Keratinocyte (primary cell): Measurements from ENCODE around the gene HEG1. TPM values are rescaled to one million over a fixed set of nuclear protein-coding genes. Genes with fewer than 3 reads are reported as not detected.

Experiments
- DNase-seq: peaks from one replicate; pipeline ENCODE4 v3.0.0-alpha.2; 2011; ENCODE audit warnings: low read depth, missing footprints, low spot score
- FAIRE-seq: peaks from 2 replicates; lab custom pipeline; 2011; peaks lifted over from hg19 to GRCh38; lab: Jason Lieb, UNC
- H2AFZ ChIP-seq: 2 replicates; pipeline ENCODE4 v1.6.0; 2012; ENCODE audit warnings: low read length, control low read depth, inconsistent platforms; ENCODE audit not compliant: control insufficient read depth
- H3K27ac ChIP-seq: 2 replicates; pipeline ENCODE4 v1.5.1; 2011; ENCODE audit warnings: low read length; ENCODE audit not compliant: control insufficient read depth, insufficient read depth
- H3K27me3 ChIP-seq: 3 replicates; pipeline ENCODE4 v1.6.0; 2011; ENCODE audit warnings: low read length; ENCODE audit not compliant: control insufficient read depth, insufficient read depth; ENCODE audit errors: extremely low read depth
- H3K36me3 ChIP-seq, 2 experiments: 2 replicates in 1 of 2; 3 replicates in 1 of 2; pipeline ENCODE4 v1.5.1; 2011; ENCODE audit warnings: low read length in 2 of 2, mild to moderate bottlenecking in 1 of 2; ENCODE audit not compliant: control insufficient read depth in 2 of 2, insufficient read depth in 2 of 2; ENCODE audit errors: extremely low read depth in 1 of 2
- H3K4me1 ChIP-seq: 3 replicates; pipeline ENCODE4 v1.5.1; 2011; ENCODE audit warnings: low read length; ENCODE audit not compliant: control insufficient read depth, insufficient read depth; ENCODE audit errors: extremely low read depth
- H3K4me2 ChIP-seq: 3 replicates; pipeline ENCODE4 v1.6.0; 2011; ENCODE audit warnings: low read depth, low read length; ENCODE audit not compliant: control insufficient read depth, insufficient read depth; ENCODE audit errors: extremely low read depth
- H3K4me3 ChIP-seq, 3 experiments: fragments of 200-600 bp in 1 of 3; sonication (generic) in 1 of 3; 2 replicates in 2 of 3; 3 replicates in 1 of 3; pipeline ENCODE4 v1.5.1; 2011 to 2016; ENCODE audit warnings: low read length in 3 of 3, mild to moderate bottlenecking in 3 of 3, control low read depth in 2 of 3, inconsistent platforms in 1 of 3, low read depth in 1 of 3, mixed read lengths in 1 of 3, mixed run types in 1 of 3, moderate library complexity in 1 of 3; ENCODE audit not compliant: control insufficient read depth in 2 of 3, insufficient read depth in 2 of 3; ENCODE audit errors: extremely low read depth in 1 of 3
- H3K79me2 ChIP-seq: 2 replicates; pipeline ENCODE4 v1.6.0; 2012; ENCODE audit warnings: low read length; ENCODE audit not compliant: control insufficient read depth, insufficient read depth
- H3K9ac ChIP-seq: 3 replicates; pipeline ENCODE4 v1.6.0; 2011; ENCODE audit warnings: low read length; ENCODE audit not compliant: control insufficient read depth, insufficient read depth; ENCODE audit errors: extremely low read depth
- H3K9me1 ChIP-seq: 3 replicates; pipeline ENCODE4 v1.6.0; 2011; ENCODE audit warnings: low read length; ENCODE audit not compliant: control insufficient read depth, insufficient read depth; ENCODE audit errors: extremely low read depth
- H3K9me3 ChIP-seq: 2 replicates; pipeline ENCODE4 v1.5.1; 2012; ENCODE audit warnings: low read depth, low read length; ENCODE audit not compliant: control insufficient read depth
- H4K20me1 ChIP-seq: 3 replicates; pipeline ENCODE4 v1.6.0; 2011; ENCODE audit warnings: low read length; ENCODE audit not compliant: control insufficient read depth, insufficient read depth; ENCODE audit errors: extremely low read depth
- CTCF ChIP-seq, 3 experiments: IDR thresholded peaks in 1 of 3; conservative IDR thresholded peaks in 1 of 3; optimal IDR thresholded peaks in 1 of 3; 2 replicates in 2 of 3; 3 replicates in 1 of 3; pipeline versions ENCODE3 to v1.5.1; 2011; ENCODE audit warnings: low read length in 3 of 3, mild to moderate bottlenecking in 3 of 3, moderate library complexity in 2 of 3, control low read depth in 1 of 3, inconsistent platforms in 1 of 3; ENCODE audit not compliant: insufficient read depth in 2 of 3; ENCODE audit errors: extremely low read depth in 1 of 3
- EZH2 ChIP-seq: IDR thresholded peaks from one replicate; pipeline ENCODE4 v1.6.1; 2012; ENCODE audit warnings: inconsistent platforms, mild to moderate bottlenecking, low read length, moderate library complexity
- dilution Hi-C: fragments of 300-500 bp; cut with MboI; formaldehyde crosslinking; loops from one replicate; pipeline ENCODE4 v1.7.0; 2020; ENCODE audit warnings: low sequenced_read_pairs; ENCODE audit not compliant: extremely low pct_ligation_motif_present
- polyA plus RNA-seq, 5 experiments: library from polyadenylated mRNA; depleted of rRNA in 3 of 5; stranded (reverse) in 3 of 5; stranded (forward) in 1 of 5; unstranded in 1 of 5; fragments of >200 nt; gene quantifications; 1 replicate in 1 of 5; 2 replicates in 3 of 5; 3 replicates in 1 of 5; pipeline versions ENCODE4 v1.2.1 to v1.2.3, GENCODE V29; 2011 to 2012; ENCODE audit warnings: missing spikeins in 2 of 5, low read depth in 1 of 5, low replicate concordance in 1 of 5

The HEG1 gene
- polyA plus RNA-seq, 1 donor (not counting 4 experiments of a cell fraction or from before 2014, with no cell fraction given), result 12.7 TPM

GRCh38 chr3:125102470-125102869, 46.7 kb upstream of the HEG1 start:
- no peaks in the 10 kb centered on the region for H3K9me3 ChIP-seq
- dilution Hi-C loops, result no loop called here
- no peak for FAIRE-seq

GRCh38 chr3:125098611-125099291, 43.0 kb upstream of the HEG1 start:
- Histone ChIP-seq H3K9me3 (no peaks in the 10 kb centered on the region), H3K27me3 (no peaks in the 10 kb centered on the region), H3K4me1 (no peaks in the 10 kb centered on the region), H3K27ac (no peak overlapping the region), H3K4me3 (no peak overlapping the region), H3K9me1 (no peaks in the 10 kb centered on the region), H3K4me2 (no peak overlapping the region), H3K79me2 (no peaks in the 10 kb centered on the region), H3K36me3 (peaks cover 1 to 3% of the 10 kb centered on the region in 2 experiments), H2AFZ (no peak overlapping the region), H3K9ac (no peak overlapping the region), H4K20me1 (no peaks in the 10 kb centered on the region)
- FAIRE-seq (no peak), DNase-seq (no peak)
- dilution Hi-C loops, result no loop called here
- TF ChIP-seq EZH2 (no peak), CTCF (optimal IDR thresholded peaks at IDR 0.05 in 1 of 3, IDR thresholded peaks at IDR 0.05 in 1 of 3, conservative IDR thresholded peaks at IDR 0.05 in 1 of 3; ENCODE audit: extremely low read depth in 1 of 3, insufficient read depth in 2 of 3, low read length in 3 of 3) (no peak)

More at GRCh38 chr3:125102470-125102869, 46.7 kb upstream of the HEG1 start:
- Histone ChIP-seq H3K4me2 (no peak overlapping the region), H2AFZ (no peak overlapping the region), H4K20me1 (no peaks in the 10 kb centered on the region), H3K79me2 (no peaks in the 10 kb centered on the region), H3K9me1 (no peaks in the 10 kb centered on the region), H3K36me3 (peaks cover 1 to 3% of the 10 kb centered on the region in 2 experiments), H3K9ac (no peak overlapping the region), H3K27ac (no peak overlapping the region), H3K27me3 (no peaks in the 10 kb centered on the region), H3K4me1 (peaks cover 4% of the 10 kb centered on the region), H3K4me3 (no peak overlapping the region)
- DNase-seq, result no peak
- no peak for TF ChIP-seq EZH2
- TF ChIP-seq CTCF (optimal IDR thresholded peaks at IDR 0.05 in 1 of 3, IDR thresholded peaks at IDR 0.05 in 1 of 3, conservative IDR thresholded peaks at IDR 0.05 in 1 of 3; ENCODE audit: extremely low read depth in 1 of 3, insufficient read depth in 2 of 3, low read length in 3 of 3), result no peak
